A673 (cell line): ENCODE measurements around the gene NAV2.

ENCODE experiments used
- CTCF ChIP-seq: fragments of 300-800, 200-600 bp; sonication (generic); conservative IDR thresholded peaks from 2 replicates; pipeline ENCODE4 v1.5.1; 2017; ENCODE audit warnings: low read depth, mild to moderate bottlenecking, antibody characterized with exemption, low read length, moderate library complexity, mixed read lengths
- EZH2 ChIP-seq: fragments of 200-600 bp; sonication (generic); IDR thresholded peaks from 2 replicates; pipeline ENCODE4 v1.6.1; 2017; ENCODE audit warnings: borderline replicate concordance, low read depth, mild to moderate bottlenecking, mixed read lengths, antibody characterized with exemption, low read length; ENCODE audit not compliant: poor library complexity, severe bottlenecking

- TF ChIP-seq CTCF = no peak
- TF ChIP-seq EZH2 = no peak
Observed at GRCh38 chr11:19866037-19866436, 153.4 kb downstream of the NAV2 start.
